HTR-8/SVneo (cell line): ENCODE measurements around the gene GAD1.

ENCODE experiments used
- DNase-seq: peaks from one replicate; pipeline ENCODE4 v3.0.0; 2011; ENCODE audit warnings: low spot score, mixed read lengths; ENCODE audit not compliant: insufficient read length
- FAIRE-seq: peaks from 2 replicates; lab custom pipeline; 2011; peaks lifted over from hg19 to GRCh38; lab: Jason Lieb, UNC

Gene GAD1

GRCh38 chr2:170887496-170887895 lies 70.8 kb downstream of the GAD1 start:
- DNase-seq (no peak), FAIRE-seq (no peak)

DNA sequence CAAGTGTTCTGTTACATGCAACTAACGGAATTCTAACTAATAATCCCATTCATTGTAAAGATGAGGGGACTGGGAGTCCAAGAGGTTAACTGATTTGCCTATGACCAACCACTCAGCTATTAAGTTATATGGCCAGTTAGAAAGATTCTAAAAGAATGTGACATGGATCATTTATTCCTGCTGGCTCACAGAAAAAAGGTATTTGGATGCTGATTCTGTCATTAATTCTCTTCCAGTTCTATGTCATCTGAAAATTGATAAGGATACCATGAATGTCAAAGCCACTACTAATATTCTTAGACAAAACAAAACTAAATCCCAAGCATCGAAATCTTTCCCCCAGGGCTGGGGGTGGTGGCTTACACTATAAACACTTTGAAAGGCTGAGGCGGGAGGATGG lies 71.2 kb downstream of the GAD1 start:
- no peak for DNase-seq
- no peak for FAIRE-seq

- FAIRE-seq (no peak), DNase-seq (no peak)
Measured at GRCh38 chr2:170891893-170892292, 75.2 kb downstream of the GAD1 start.

DNA sequence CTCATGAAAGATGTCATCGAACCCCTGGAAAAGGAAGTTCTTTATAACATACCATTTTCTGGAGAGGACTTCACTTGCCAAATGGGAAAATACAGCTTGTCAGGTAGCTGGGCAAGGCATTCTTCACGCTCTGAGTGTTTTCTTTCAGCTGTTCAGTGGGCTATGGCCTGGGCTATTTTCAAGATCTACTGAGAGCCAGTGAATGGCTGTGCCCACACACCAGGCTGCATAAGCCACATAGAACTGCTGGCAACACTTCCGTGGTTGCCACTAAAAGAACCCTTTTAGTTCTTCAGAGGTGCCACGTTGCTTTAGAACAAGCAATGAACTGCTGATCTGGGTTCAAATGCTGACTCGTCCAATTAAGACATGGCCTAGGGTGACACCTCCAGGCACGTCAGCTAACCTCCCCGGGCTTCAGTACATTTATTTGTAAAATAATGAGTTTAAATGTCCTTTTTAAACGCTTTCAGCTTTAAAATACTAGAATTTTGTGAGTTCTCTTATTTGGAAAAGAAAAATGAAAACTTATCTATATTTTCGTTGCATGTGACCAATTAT lies 75.8 kb downstream of the GAD1 start:
- FAIRE-seq (no peak), DNase-seq (no peak)

DNA sequence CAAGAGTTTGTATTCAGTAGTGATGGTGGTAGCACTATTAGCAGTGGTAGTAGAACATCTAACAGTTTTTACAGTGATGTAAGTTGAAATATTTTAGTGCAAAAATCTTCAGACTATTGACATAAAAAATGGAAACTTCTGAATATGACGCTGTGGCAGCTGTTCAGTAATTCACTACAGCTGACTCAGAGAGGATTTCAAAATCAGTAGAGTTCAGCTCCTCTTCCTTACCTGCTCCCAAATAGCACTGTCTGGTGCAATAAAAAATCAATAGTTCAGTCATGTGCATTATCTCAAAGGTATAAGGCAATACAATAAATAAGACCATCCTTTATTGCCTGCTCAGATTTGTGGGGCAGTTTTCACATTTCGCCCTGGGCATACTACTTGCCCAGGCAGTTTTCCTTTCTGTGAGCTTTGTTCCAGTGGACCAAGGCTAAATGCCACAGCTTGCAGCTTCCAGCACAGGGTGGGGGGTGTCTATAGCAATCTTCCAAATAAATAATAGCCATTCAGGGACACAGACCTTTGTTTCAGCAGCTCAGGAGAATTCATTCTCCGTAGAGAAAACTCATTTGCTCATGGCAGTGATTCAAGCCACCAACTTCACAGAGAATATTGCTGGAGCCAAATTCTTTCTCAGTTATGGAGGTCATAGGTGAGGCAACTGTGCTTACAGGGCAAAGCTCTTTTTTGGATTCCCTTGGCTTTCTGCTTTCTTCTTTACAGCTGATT lies 78.5 kb downstream of the GAD1 start:
- FAIRE-seq (no peak), DNase-seq (no peak)

DNA sequence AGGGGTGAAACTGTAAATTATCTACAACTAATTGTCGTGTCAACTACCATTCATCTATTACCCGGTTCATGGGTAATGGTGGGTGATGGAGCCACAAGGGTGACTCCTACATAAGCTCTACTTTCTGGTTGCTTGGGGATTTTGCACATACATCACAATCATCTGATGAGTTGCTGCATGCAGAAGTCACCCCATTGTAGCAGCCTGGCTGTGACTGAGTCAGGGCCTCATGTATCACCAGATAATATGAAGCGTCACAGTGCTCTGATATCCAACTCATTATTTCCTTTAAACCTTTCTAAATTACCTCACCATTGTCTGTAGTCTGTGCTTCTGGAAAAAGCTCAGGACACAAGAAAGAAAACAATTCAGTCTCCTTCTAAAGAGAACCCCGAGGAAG lies 79.9 kb downstream of the GAD1 start:
- DNase-seq (no peak), FAIRE-seq (no peak)

- FAIRE-seq, result no peak
Measured at GRCh38 chr2:170897108-170897507, 80.4 kb downstream of the GAD1 start.

GRCh38 chr2:170905864-170906263 lies 89.2 kb downstream of the GAD1 start:
- DNase-seq, result no peak
- FAIRE-seq, result no peak

More at GRCh38 chr2:170897108-170897507, 80.4 kb downstream of the GAD1 start:
- DNase-seq, result no peak
